Lung (tissue), 12 donors: ENCODE measurements around the gene AP2B1. TPM values are rescaled to one million over a fixed set of nuclear protein-coding genes. Genes with fewer than 3 reads are reported as not detected.

Source experiments
- ATAC-seq: fragments of 200-7000 bp; cut with Tn5 transposase; one replicate; pipeline ENCODE4 v1.9.1; 2020; ENCODE audit warnings: moderate number of reproducible peaks; ENCODE audit not compliant: insufficient read depth, low FRiP score
- DNase-seq, 3 donors: peaks; one replicate each; pipeline ENCODE4 v3.0.0-alpha.2; 2013 to 2017
- H3K27ac ChIP-seq, 2 donors: one replicate each; pipeline ENCODE4 v1.5.1; 2013; ENCODE audit warnings: mild to moderate bottlenecking in 2 of 2, moderate library complexity in 2 of 2, control low read depth in 1 of 2, inconsistent platforms in 1 of 2, low read depth in 1 of 2, low read length in 1 of 2
- H3K27me3 ChIP-seq, 3 donors: one replicate each; pipeline ENCODE4 v1.5.1; 2013; ENCODE audit warnings: low read length in 2 of 3; ENCODE audit not compliant: control insufficient read depth in 3 of 3, insufficient read depth in 3 of 3
- H3K36me3 ChIP-seq, 4 donors: one replicate each; pipeline ENCODE4 v1.5.1; 2013; ENCODE audit warnings: low read length in 4 of 4, mild to moderate bottlenecking in 1 of 4, moderate library complexity in 1 of 4; ENCODE audit not compliant: control insufficient read depth in 4 of 4, insufficient read depth in 4 of 4
- H3K4me1 ChIP-seq, 5 donors: one replicate each; pipeline ENCODE4 v1.5.1; 2013; ENCODE audit warnings: low read length in 5 of 5, mild to moderate bottlenecking in 2 of 5, moderate library complexity in 1 of 5; ENCODE audit not compliant: control insufficient read depth in 5 of 5, insufficient read depth in 5 of 5
- H3K4me3 ChIP-seq: one replicate; pipeline ENCODE4 v1.5.1; 2013; ENCODE audit warnings: mild to moderate bottlenecking, control low read depth, moderate library complexity
- H3K9ac ChIP-seq, 2 donors: one replicate each; pipeline ENCODE4 v1.5.1; 2013; ENCODE audit warnings: low read length in 2 of 2, control low read depth in 1 of 2; ENCODE audit not compliant: insufficient read depth in 1 of 2
- H3K9me3 ChIP-seq, 4 donors: one replicate each; pipeline ENCODE4 v1.5.1; 2013; ENCODE audit warnings: low read length in 3 of 4, mild to moderate bottlenecking in 1 of 4, moderate library complexity in 1 of 4; ENCODE audit not compliant: control insufficient read depth in 4 of 4, insufficient read depth in 3 of 4
- WGBS, 2 donors: extraction: QIAGEN DNeasy Blood & Tissue Kit; methylation state at CpG; one replicate each; pipeline ENCODE4 v1.1.7; 2013; 5-methylcytosine and 5-hydroxymethylcytosine counted together
- polyA plus RNA-seq, 2 donors: library from polyadenylated mRNA; stranded (reverse); fragments of 200-250 nt; gene quantifications; one replicate each; pipeline ENCODE4 v1.2.1, GENCODE V29; 2013
- total RNA-seq, 2 donors: library from RNA; depleted of rRNA in 1 of 2; stranded (reverse); fragments of >200 nt in 1 of 2; gene quantifications; one replicate each; pipeline ENCODE4 v1.2.1, GENCODE V29; 2014 to 2021
- TF ChIP-seq, protein P1 (sequence below): IDR thresholded peaks from 2 replicates; pipeline ENCODE4 v1.5.1; 2012; ENCODE audit warnings: mild to moderate bottlenecking; ENCODE audit errors: control extremely low read depth, extremely low read depth
- donor health status: control.
- donor health status: control.
- donor health status: Bipolar disorder and iron deficiency.
- donor health status: healthy.
- donor health status: DM: yes; HTN: yes; CAD: no.

The AP2B1 gene
- total and polyA plus RNA-seq, 4 donors: 52.9 to 156 (median 82.4) TPM

DNA sequence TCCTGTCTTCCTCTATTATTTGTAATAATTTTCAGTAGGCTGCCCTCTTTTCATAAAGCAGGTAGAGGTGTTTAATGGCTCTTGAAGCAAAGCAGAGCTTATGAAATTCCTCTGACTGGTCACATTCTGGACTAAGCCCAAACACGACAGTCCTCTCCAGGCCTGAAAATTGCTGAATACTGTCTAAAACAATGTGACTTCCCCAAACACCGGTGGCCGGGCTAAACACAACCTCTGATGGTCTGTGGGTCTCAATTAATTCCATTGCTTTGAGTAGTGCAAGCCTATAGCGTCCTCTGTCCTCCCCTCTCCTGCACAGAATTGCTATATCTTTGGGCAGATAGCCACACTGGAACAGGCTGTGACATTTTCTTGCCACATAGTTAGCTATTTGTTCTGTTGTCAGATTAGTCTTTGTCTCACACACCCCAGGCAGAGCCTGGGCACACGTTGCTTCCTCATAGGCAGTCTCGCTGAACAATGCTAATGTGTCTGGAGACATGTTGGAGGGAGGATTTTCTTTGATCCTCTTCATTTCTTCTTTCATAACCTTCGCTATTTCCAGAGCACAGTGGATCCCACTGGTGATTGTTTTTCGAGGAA, 38.8 kb upstream of the AP2B1 start:
- ATAC-seq (no peak), DNase-seq (peak; percentile 68 to 92 (median 79))
- Histone ChIP-seq H3K9ac (no peak overlapping the region), H3K27me3 (peaks cover 0 to 9% (median 0%) of the 10 kb centered on the region in 3 donors), H3K4me3 (no peak overlapping the region), H3K4me1 (peaks cover 2 to 18% (median 5%) of the 10 kb centered on the region in 5 donors), H3K36me3 (no peaks in the 10 kb centered on the region), H3K27ac (no peak overlapping the region), H3K9me3 (no peaks in the 10 kb centered on the region)
- TF ChIP-seq, protein P1, sequence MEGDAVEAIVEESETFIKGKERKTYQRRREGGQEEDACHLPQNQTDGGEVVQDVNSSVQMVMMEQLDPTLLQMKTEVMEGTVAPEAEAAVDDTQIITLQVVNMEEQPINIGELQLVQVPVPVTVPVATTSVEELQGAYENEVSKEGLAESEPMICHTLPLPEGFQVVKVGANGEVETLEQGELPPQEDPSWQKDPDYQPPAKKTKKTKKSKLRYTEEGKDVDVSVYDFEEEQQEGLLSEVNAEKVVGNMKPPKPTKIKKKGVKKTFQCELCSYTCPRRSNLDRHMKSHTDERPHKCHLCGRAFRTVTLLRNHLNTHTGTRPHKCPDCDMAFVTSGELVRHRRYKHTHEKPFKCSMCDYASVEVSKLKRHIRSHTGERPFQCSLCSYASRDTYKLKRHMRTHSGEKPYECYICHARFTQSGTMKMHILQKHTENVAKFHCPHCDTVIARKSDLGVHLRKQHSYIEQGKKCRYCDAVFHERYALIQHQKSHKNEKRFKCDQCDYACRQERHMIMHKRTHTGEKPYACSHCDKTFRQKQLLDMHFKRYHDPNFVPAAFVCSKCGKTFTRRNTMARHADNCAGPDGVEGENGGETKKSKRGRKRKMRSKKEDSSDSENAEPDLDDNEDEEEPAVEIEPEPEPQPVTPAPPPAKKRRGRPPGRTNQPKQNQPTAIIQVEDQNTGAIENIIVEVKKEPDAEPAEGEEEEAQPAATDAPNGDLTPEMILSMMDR: no peak
- WGBS, 2 donors: 63 to 69% methylated on average over 8 of the region's 8 CpGs

DNA sequence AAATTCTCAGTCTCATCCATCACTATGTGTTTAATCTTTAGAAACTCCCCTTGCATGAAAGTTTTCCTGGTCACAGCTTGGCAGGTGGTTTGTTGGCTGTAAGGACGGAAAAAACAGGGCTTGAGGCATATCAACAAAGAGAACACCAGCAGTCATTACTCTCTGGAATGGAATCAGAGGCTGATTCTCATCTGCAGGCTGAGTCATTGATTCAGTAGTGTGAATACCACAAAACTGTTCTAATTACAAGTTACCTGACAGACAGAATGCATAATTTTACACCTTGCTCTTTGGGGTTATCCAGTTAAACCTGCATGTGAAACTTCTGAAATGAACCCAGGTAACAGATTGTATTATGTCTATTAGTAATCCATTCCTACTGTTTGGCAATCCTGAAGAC, 38.1 kb upstream of the AP2B1 start:
- ATAC-seq: no peak
- no peaks in the 10 kb centered on the region for H3K9me3 ChIP-seq
- H3K27me3 ChIP-seq: peaks cover 0 to 9% (median 0%) of the 10 kb centered on the region in 3 donors
- H3K9ac ChIP-seq: no peak overlapping the region
- H3K36me3 ChIP-seq: no peaks in the 10 kb centered on the region
- WGBS, 2 donors: 64 to 96% methylated on average over 1 of the region's 1 CpG
- H3K4me3 ChIP-seq: no peak overlapping the region
- TF ChIP-seq, protein P1: no peak
- no peak overlapping the region for H3K27ac ChIP-seq
- peak in 1 of 3 donors; percentile 35 for DNase-seq
- peaks cover 0 to 15% (median 5%) of the 10 kb centered on the region in 5 donors for H3K4me1 ChIP-seq

DNA sequence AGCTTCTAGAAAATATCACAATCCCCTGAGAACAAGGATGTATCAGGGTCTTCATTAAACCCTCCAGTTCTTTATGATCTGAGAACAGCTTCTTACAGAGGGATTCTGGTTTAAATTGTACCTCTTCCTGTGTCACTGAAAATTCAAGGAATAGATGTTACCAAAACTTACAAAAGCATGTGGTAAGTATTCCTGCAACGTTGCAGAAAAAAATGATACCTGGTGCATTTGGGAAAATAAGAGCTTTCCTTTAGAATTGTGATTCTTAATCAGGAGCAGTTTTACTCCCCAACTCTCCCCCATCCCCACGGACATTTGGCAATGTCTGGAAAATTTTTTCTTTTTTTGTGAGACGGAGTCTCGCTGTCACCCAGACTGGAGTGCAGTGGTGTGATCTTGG, 33.8 kb upstream of the AP2B1 start:
- H3K36me3 ChIP-seq: no peaks in the 10 kb centered on the region
- H3K27me3 ChIP-seq: peaks cover 0 to 8% (median 0%) of the 10 kb centered on the region in 3 donors
- no peak overlapping the region for H3K27ac ChIP-seq
- 86 to 90% methylated on average over 4 of the region's 4 CpGs for WGBS, 2 donors
- H3K4me3 ChIP-seq: no peak overlapping the region
- DNase-seq (no peak), ATAC-seq (no peak)
- no peaks in the 10 kb centered on the region for H3K9me3 ChIP-seq
- H3K4me1 ChIP-seq: peaks cover 0 to 8% (median 5%) of the 10 kb centered on the region in 5 donors
- no peak overlapping the region for H3K9ac ChIP-seq
- TF ChIP-seq, protein P1: no peak

DNA sequence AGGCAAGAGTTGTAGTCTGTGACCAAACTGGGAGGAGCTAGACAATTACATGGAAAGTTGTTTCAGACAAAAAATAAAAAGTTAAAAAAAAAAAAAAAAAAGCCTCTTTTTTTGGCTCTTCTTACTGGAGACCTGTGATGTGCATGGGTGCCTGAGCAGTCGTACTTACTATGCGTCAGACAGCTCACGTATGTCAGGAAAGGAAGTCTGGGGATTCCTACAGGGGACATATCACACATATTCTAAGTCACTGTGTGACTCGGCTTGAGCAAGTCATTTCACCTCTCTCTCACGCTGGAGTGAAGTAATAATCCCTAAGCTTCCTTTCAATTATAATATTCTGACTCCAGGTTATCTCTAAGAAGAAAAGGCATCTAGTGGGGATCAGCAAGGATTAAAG, 32.5 kb upstream of the AP2B1 start:
- H3K27me3 ChIP-seq: peaks cover 0 to 12% (median 0%) of the 10 kb centered on the region in 3 donors
- no peak overlapping the region for H3K4me3 ChIP-seq
- no peak overlapping the region for H3K27ac ChIP-seq
- no peaks in the 10 kb centered on the region for H3K9me3 ChIP-seq
- no peak overlapping the region for H3K9ac ChIP-seq
- DNase-seq (no peak), ATAC-seq (no peak)
- TF ChIP-seq, protein P1: no peak
- no peaks in the 10 kb centered on the region for H3K36me3 ChIP-seq
- 77 to 82% methylated on average over 5 of the region's 5 CpGs for WGBS, 2 donors
- no peaks in the 10 kb centered on the region for H3K4me1 ChIP-seq
